NT2/D1 (cell line): Measurements from ENCODE around the gene MERTK.
"Not testable (repeated sequence)": the region's sequence is repeated elsewhere in the genome, so short reads cannot be mapped to it uniquely, and the experiment has no call there.

ENCODE experiments used
- SUZ12 ChIP-seq: IDR thresholded peaks from 2 replicates; pipeline ENCODE4 v1.6.1; 2011; ENCODE audit not compliant: insufficient read length, insufficient read depth; ENCODE audit errors: extremely low read depth
- YY1 ChIP-seq: IDR thresholded peaks from 2 replicates; pipeline ENCODE4 v1.6.1; 2011; ENCODE audit not compliant: insufficient read length, insufficient read depth

DNA sequence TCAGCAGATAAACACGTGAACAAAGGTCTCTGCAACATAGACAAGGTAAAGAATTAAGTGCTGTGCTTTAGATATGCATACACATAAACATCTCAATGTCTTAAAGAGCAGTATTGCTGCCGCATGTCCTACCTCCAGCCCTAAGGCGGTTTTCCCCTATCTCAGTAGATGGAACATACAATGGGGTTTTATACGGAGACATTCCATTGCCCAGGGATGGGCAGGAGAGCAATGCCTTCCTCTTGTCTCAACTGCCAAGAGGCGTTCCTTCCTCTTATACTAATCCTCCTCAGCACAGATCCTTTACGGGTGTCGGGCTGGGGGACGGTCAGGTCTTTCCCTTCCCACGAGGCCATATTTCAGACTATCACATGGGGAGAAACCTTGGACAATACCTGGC, 64.7 kb downstream of the MERTK start:
- TF ChIP-seq SUZ12, YY1: not testable (repeated sequence)
